SH-SY5Y (cell line): ENCODE measurements around the gene PREP.

Experiments used
- GATA2 ChIP-seq: IDR thresholded peaks from 2 replicates; pipeline ENCODE4 v1.6.1; 2011; ENCODE audit warnings: mild to moderate bottlenecking, low read depth, low read length
- GATA3 ChIP-seq: IDR thresholded peaks from 2 replicates; pipeline ENCODE4 v1.6.1; 2011; ENCODE audit warnings: low read depth, mild to moderate bottlenecking, low read length, moderate library complexity

- TF ChIP-seq GATA2 = no peak
- no peak for TF ChIP-seq GATA3
Observed at GRCh38 chr6:105431226-105431625, 28.3 kb upstream of the PREP start.
